Measurements from ENCODE around the gene CCDC30. TPM values are rescaled to one million over a fixed set of nuclear protein-coding genes. Genes with fewer than 3 reads are reported as not detected.

The CCDC30 gene
- total RNA-seq, 1 experiment from 2014 or later = 4.4 TPM

DNA sequence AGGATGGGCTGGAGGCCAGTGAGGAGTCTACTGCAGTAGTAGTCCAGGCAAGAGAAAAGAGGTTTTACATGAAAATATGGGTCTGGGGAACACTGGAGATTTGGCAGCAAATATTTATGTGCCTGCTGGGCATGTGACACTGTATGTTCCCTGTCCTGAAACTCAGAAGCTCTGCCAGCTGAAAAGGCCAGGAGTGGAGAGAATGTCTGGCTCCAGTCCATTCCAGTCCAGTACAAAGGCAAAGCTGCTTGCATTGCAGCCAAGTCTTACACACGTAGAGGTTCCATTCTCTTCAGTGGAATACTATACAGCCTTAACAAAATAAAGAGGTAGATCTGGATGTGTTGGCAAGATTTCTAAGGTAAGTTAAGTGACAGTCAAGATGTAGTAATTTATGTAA, 211.6 kb downstream of the CCDC30 start:
- TF ChIP-seq, protein P1, sequence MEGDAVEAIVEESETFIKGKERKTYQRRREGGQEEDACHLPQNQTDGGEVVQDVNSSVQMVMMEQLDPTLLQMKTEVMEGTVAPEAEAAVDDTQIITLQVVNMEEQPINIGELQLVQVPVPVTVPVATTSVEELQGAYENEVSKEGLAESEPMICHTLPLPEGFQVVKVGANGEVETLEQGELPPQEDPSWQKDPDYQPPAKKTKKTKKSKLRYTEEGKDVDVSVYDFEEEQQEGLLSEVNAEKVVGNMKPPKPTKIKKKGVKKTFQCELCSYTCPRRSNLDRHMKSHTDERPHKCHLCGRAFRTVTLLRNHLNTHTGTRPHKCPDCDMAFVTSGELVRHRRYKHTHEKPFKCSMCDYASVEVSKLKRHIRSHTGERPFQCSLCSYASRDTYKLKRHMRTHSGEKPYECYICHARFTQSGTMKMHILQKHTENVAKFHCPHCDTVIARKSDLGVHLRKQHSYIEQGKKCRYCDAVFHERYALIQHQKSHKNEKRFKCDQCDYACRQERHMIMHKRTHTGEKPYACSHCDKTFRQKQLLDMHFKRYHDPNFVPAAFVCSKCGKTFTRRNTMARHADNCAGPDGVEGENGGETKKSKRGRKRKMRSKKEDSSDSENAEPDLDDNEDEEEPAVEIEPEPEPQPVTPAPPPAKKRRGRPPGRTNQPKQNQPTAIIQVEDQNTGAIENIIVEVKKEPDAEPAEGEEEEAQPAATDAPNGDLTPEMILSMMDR (IDR thresholded peaks at IDR 0.05; ENCODE audit: unreplicated experiment) = no peak
- H3K4me3 Mint-ChIP-seq (ENCODE audit: low read depth, unreplicated experiment) = no peak overlapping the region
- H3K27me3 Mint-ChIP-seq (ENCODE audit: unreplicated experiment) = no peaks in the 10 kb centered on the region
- H3K36me3 Mint-ChIP-seq (ENCODE audit: insufficient read depth, unreplicated experiment) = peaks cover 18% of the 10 kb centered on the region
- no TSS peak for BruUV-seq (replicated peaks)
- H3K27ac Mint-ChIP-seq (ENCODE audit: unreplicated experiment) = no peak overlapping the region
- no peak for DNase-seq
- intact Hi-C loops (cut with micrococcal nuclease; ENCODE audit: unreplicated experiment) = no loop called here
- no peaks in the 10 kb centered on the region for H3K9me3 Mint-ChIP-seq (ENCODE audit: low read depth, unreplicated experiment)
- no peaks in the 10 kb centered on the region for H3K4me1 Mint-ChIP-seq (ENCODE audit: low read depth, unreplicated experiment)
- CTCF ChIA-PET = no interaction called here

DNA sequence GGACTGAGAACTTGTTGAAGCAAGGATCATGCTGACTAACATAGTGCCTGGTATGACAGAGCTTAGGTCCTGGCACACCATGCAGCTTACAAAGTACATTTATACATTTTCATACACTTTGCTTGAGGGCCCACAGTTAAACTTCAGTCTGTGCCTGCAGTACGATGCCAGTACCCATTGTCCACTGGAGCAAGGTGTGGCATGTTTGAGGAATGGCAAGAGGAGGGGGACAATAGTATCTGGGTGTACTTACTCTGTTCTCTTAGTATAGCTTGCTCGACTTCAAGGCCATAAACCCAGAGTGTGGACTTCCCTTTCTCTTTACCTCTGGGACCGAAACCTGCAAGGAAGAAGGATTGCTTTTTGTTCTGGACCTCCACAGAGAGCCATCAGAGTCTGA, 212.4 kb downstream of the CCDC30 start:
- no peaks in the 10 kb centered on the region for H3K27me3 Mint-ChIP-seq (ENCODE audit: unreplicated experiment)
- no peak overlapping the region for H3K4me3 Mint-ChIP-seq (ENCODE audit: low read depth, unreplicated experiment)
- BruUV-seq (replicated peaks) = no TSS peak
- H3K36me3 Mint-ChIP-seq (ENCODE audit: insufficient read depth, unreplicated experiment) = peaks cover 17% of the 10 kb centered on the region
- DNase-seq = no peak
- TF ChIP-seq, protein P1 (IDR thresholded peaks at IDR 0.05; ENCODE audit: unreplicated experiment) = no peak
- H3K4me1 Mint-ChIP-seq (ENCODE audit: low read depth, unreplicated experiment) = peaks cover 7% of the 10 kb centered on the region
- intact Hi-C loops (cut with micrococcal nuclease; ENCODE audit: unreplicated experiment) = no loop called here
- H3K9me3 Mint-ChIP-seq (ENCODE audit: low read depth, unreplicated experiment) = no peaks in the 10 kb centered on the region
- CTCF ChIA-PET = no interaction called here
- no peak overlapping the region for H3K27ac Mint-ChIP-seq (ENCODE audit: unreplicated experiment)

DNA sequence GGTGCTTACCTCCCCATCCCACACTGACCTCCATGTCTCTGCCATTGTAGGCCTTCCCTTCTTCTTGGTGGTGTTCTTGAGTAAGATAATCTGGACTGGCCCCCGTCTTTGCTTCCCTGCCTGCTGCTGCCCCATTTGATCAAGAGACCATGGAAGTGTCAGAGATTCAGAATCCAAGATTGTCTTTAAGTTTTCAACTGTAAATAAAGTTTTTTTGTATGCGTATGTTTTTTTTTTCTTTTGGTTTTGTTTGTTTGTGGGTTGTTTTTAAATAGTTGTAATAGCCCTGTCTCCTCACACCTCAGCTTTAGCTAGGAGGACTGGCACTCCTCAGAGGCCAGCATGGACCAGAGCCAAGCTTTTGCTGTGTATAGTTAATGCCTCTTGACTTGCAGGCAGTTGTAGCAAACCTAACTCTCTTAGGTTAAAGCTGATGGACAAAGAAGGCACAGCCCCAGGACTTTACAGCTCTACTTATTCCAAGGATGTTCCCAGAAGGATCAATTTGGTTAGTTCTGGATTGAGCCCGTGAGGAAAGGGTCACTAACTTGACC, 213.5 kb downstream of the CCDC30 start:
- Mint-ChIP-seq H3K9me3 (ENCODE audit: low read depth, unreplicated experiment) (no peaks in the 10 kb centered on the region), H3K27me3 (ENCODE audit: unreplicated experiment) (no peaks in the 10 kb centered on the region), H3K27ac (ENCODE audit: unreplicated experiment) (no peak overlapping the region), H3K36me3 (ENCODE audit: insufficient read depth, unreplicated experiment) (peaks cover 26% of the 10 kb centered on the region), H3K4me1 (ENCODE audit: low read depth, unreplicated experiment) (peaks cover 17% of the 10 kb centered on the region), H3K4me3 (ENCODE audit: low read depth, unreplicated experiment) (no peak overlapping the region)
- intact Hi-C loops (cut with micrococcal nuclease; ENCODE audit: unreplicated experiment) = no loop called here
- CTCF ChIA-PET = no interaction called here
- DNase-seq = no peak
- no TSS peak for BruUV-seq (replicated peaks)
- TF ChIP-seq, protein P1 (IDR thresholded peaks at IDR 0.05; ENCODE audit: unreplicated experiment) = no peak

DNA sequence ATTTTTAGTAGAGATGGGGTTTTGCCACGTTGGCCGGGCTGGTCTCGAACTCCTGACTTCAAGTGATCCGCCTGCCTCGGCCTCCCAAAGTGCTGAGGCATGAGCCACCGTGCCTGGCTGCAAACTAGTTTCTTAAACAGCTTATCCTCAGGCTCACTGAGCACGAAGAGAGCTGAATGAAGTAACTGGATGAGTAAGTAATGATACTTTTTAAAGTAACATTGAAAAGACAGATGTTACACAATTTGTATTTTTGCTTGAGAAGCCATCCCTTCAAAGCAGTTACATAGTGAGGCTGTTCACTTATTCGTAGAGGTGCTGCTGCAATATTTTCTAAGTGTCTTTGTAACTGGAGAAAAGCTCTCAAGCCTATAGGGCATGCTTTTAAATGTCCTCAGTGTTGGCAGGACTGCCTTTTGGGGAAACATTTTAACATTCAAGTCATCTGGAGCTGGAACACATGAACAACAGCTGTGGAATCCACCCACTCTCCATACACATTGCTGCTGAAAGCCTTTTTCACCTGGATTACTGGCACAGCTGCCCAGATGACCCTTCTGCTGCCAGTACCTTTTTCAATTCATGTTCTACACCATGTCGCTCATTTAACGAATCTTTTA, 216.4 kb downstream of the CCDC30 start:
- no peak for DNase-seq
- BruUV-seq (replicated peaks) = no TSS peak
- H3K4me3 Mint-ChIP-seq (ENCODE audit: low read depth, unreplicated experiment) = no peak overlapping the region
- CTCF ChIA-PET = no interaction called here
- H3K36me3 Mint-ChIP-seq (ENCODE audit: insufficient read depth, unreplicated experiment) = peaks cover 47% of the 10 kb centered on the region
- no peaks in the 10 kb centered on the region for H3K9me3 Mint-ChIP-seq (ENCODE audit: low read depth, unreplicated experiment)
- TF ChIP-seq, protein P1 (IDR thresholded peaks at IDR 0.05; ENCODE audit: unreplicated experiment) = no peak
- no peak overlapping the region for H3K27ac Mint-ChIP-seq (ENCODE audit: unreplicated experiment)
- H3K27me3 Mint-ChIP-seq (ENCODE audit: unreplicated experiment) = no peaks in the 10 kb centered on the region
- H3K4me1 Mint-ChIP-seq (ENCODE audit: low read depth, unreplicated experiment) = peaks cover 25% of the 10 kb centered on the region
- intact Hi-C loops (cut with micrococcal nuclease; ENCODE audit: unreplicated experiment) = no loop called here

Data from Calu3 (cell line).